ENCODE results near the gene S100B.
"Not testable (repeated sequence)": the region's sequence is repeated elsewhere in the genome, so short reads cannot be mapped to it uniquely, and the experiment has no call there.

S100B gene

GRCh38 chr21:46597031-46597430 lies 7.9 kb downstream of the S100B start:
- Histone ChIP-seq H3K4me3 (ENCODE audit: low read length) (no peak overlapping the region), H3K27me3 (ENCODE audit: control insufficient read depth, insufficient read depth, low read length) (no peaks in the 10 kb centered on the region), H3K4me1 (ENCODE audit: control insufficient read depth, insufficient read depth, low read length) (peaks cover 27% of the 10 kb centered on the region), H3K9me3 (ENCODE audit: control insufficient read depth, low read length) (no peaks in the 10 kb centered on the region), H3K9ac (ENCODE audit: low read length) (no peak overlapping the region), H3K36me3 (ENCODE audit: control insufficient read depth, insufficient read depth, low read length) (no peaks in the 10 kb centered on the region)

GRCh38 chr21:46596201-46596600 lies 8.7 kb downstream of the S100B start:
- Histone ChIP-seq H3K27me3 (ENCODE audit: control insufficient read depth, insufficient read depth, low read length) (no peaks in the 10 kb centered on the region), H3K4me1 (ENCODE audit: control insufficient read depth, insufficient read depth, low read length) (peaks cover 19% of the 10 kb centered on the region), H3K4me3 (ENCODE audit: low read length) (no peak overlapping the region), H3K9me3 (ENCODE audit: control insufficient read depth, low read length) (no peaks in the 10 kb centered on the region), H3K36me3 (ENCODE audit: control insufficient read depth, insufficient read depth, low read length) (no peaks in the 10 kb centered on the region), H3K9ac (ENCODE audit: low read length) (no peak overlapping the region)

- Histone ChIP-seq H3K4me3 (ENCODE audit: low read length) (no peak overlapping the region), H3K36me3 (ENCODE audit: control insufficient read depth, insufficient read depth, low read length) (no peaks in the 10 kb centered on the region), H3K4me1 (ENCODE audit: control insufficient read depth, insufficient read depth, low read length) (peaks cover 8% of the 10 kb centered on the region), H3K27me3 (ENCODE audit: control insufficient read depth, insufficient read depth, low read length) (no peaks in the 10 kb centered on the region), H3K9ac (ENCODE audit: low read length) (no peak overlapping the region), H3K9me3 (ENCODE audit: control insufficient read depth, low read length) (no peaks in the 10 kb centered on the region)
Observed at GRCh38 chr21:46594276-46594675, 10.6 kb downstream of the S100B start.

- Histone ChIP-seq H3K4me1 (ENCODE audit: control insufficient read depth, insufficient read depth, low read length) (no peaks in the 10 kb centered on the region), H3K4me3 (ENCODE audit: low read length) (no peak overlapping the region), H3K36me3 (ENCODE audit: control insufficient read depth, insufficient read depth, low read length) (no peaks in the 10 kb centered on the region), H3K27me3 (ENCODE audit: control insufficient read depth, insufficient read depth, low read length) (no peaks in the 10 kb centered on the region), H3K9ac (ENCODE audit: low read length) (no peak overlapping the region), H3K9me3 (ENCODE audit: control insufficient read depth, low read length) (peaks cover 4% of the 10 kb centered on the region)
Observed at GRCh38 chr21:46585191-46585953, 19.5 kb downstream of the S100B start.

GRCh38 chr21:46581780-46582307 lies 23.0 kb downstream of the S100B start:
- Histone ChIP-seq H3K36me3 (ENCODE audit: control insufficient read depth, insufficient read depth, low read length) (no peaks in the 10 kb centered on the region), H3K27me3 (ENCODE audit: control insufficient read depth, insufficient read depth, low read length) (no peaks in the 10 kb centered on the region), H3K4me1 (ENCODE audit: control insufficient read depth, insufficient read depth, low read length) (no peaks in the 10 kb centered on the region), H3K9ac (ENCODE audit: low read length) (no peak overlapping the region), H3K9me3 (ENCODE audit: control insufficient read depth, low read length) (peaks cover 4% of the 10 kb centered on the region), H3K4me3 (ENCODE audit: low read length) (no peak overlapping the region)

- H3K36me3 ChIP-seq (ENCODE audit: control insufficient read depth, insufficient read depth, low read length); H3K4me3 ChIP-seq (ENCODE audit: low read length); H3K4me1 ChIP-seq (ENCODE audit: control insufficient read depth, insufficient read depth, low read length); H3K9me3 ChIP-seq (ENCODE audit: control insufficient read depth, low read length); H3K9ac ChIP-seq (ENCODE audit: low read length); H3K27me3 ChIP-seq (ENCODE audit: control insufficient read depth, insufficient read depth, low read length): not testable (repeated sequence)
Observed at GRCh38 chr21:46579394-46579793, 25.5 kb downstream of the S100B start.

- H3K36me3 ChIP-seq (ENCODE audit: control insufficient read depth, insufficient read depth, low read length); H3K9me3 ChIP-seq (ENCODE audit: control insufficient read depth, low read length); H3K4me3 ChIP-seq (ENCODE audit: low read length); H3K27me3 ChIP-seq (ENCODE audit: control insufficient read depth, insufficient read depth, low read length); H3K9ac ChIP-seq (ENCODE audit: low read length); H3K4me1 ChIP-seq (ENCODE audit: control insufficient read depth, insufficient read depth, low read length): not testable (repeated sequence)
Observed at GRCh38 chr21:46577786-46578185, 27.1 kb downstream of the S100B start.

- Histone ChIP-seq H3K27me3 (ENCODE audit: control insufficient read depth, insufficient read depth, low read length) (no peaks in the 10 kb centered on the region), H3K4me1 (ENCODE audit: control insufficient read depth, insufficient read depth, low read length) (no peaks in the 10 kb centered on the region), H3K4me3 (ENCODE audit: low read length) (no peak overlapping the region), H3K9ac (ENCODE audit: low read length) (no peak overlapping the region), H3K36me3 (ENCODE audit: control insufficient read depth, insufficient read depth, low read length) (no peaks in the 10 kb centered on the region), H3K9me3 (ENCODE audit: control insufficient read depth, low read length) (no peaks in the 10 kb centered on the region)
Observed at GRCh38 chr21:46572850-46573249, 32.0 kb downstream of the S100B start.

GRCh38 chr21:46570631-46571030 lies 34.3 kb downstream of the S100B start:
- Histone ChIP-seq H3K4me3 (ENCODE audit: low read length) (no peak overlapping the region), H3K4me1 (ENCODE audit: control insufficient read depth, insufficient read depth, low read length) (no peaks in the 10 kb centered on the region), H3K36me3 (ENCODE audit: control insufficient read depth, insufficient read depth, low read length) (no peaks in the 10 kb centered on the region), H3K9ac (ENCODE audit: low read length) (no peak overlapping the region), H3K27me3 (ENCODE audit: control insufficient read depth, insufficient read depth, low read length) (no peaks in the 10 kb centered on the region), H3K9me3 (ENCODE audit: control insufficient read depth, low read length) (no peaks in the 10 kb centered on the region)

- Histone ChIP-seq H3K9ac (ENCODE audit: low read length) (no peak overlapping the region), H3K36me3 (ENCODE audit: control insufficient read depth, insufficient read depth, low read length) (no peaks in the 10 kb centered on the region), H3K4me1 (ENCODE audit: control insufficient read depth, insufficient read depth, low read length) (no peaks in the 10 kb centered on the region)
Observed at GRCh38 chr21:46570119-46570518, 34.8 kb downstream of the S100B start.

GRCh38 chr21:46569081-46569480 lies 35.8 kb downstream of the S100B start:
- Histone ChIP-seq H3K9ac (ENCODE audit: low read length) (no peak overlapping the region), H3K9me3 (ENCODE audit: control insufficient read depth, low read length) (no peaks in the 10 kb centered on the region), H3K27me3 (ENCODE audit: control insufficient read depth, insufficient read depth, low read length) (no peaks in the 10 kb centered on the region), H3K36me3 (ENCODE audit: control insufficient read depth, insufficient read depth, low read length) (no peaks in the 10 kb centered on the region), H3K4me3 (ENCODE audit: low read length) (no peak overlapping the region), H3K4me1 (ENCODE audit: control insufficient read depth, insufficient read depth, low read length) (no peaks in the 10 kb centered on the region)

More at GRCh38 chr21:46570119-46570518, 34.8 kb downstream of the S100B start:
- Histone ChIP-seq H3K4me3 (ENCODE audit: low read length) (no peak overlapping the region), H3K9me3 (ENCODE audit: control insufficient read depth, low read length) (no peaks in the 10 kb centered on the region), H3K27me3 (ENCODE audit: control insufficient read depth, insufficient read depth, low read length) (no peaks in the 10 kb centered on the region)

- Histone ChIP-seq H3K27me3 (ENCODE audit: control insufficient read depth, insufficient read depth, low read length) (no peaks in the 10 kb centered on the region), H3K9me3 (ENCODE audit: control insufficient read depth, low read length) (no peaks in the 10 kb centered on the region), H3K9ac (ENCODE audit: low read length) (no peak overlapping the region), H3K36me3 (ENCODE audit: control insufficient read depth, insufficient read depth, low read length) (no peaks in the 10 kb centered on the region), H3K4me3 (ENCODE audit: low read length) (no peak overlapping the region), H3K4me1 (ENCODE audit: control insufficient read depth, insufficient read depth, low read length) (no peaks in the 10 kb centered on the region)
Observed at GRCh38 chr21:46568562-46568961, 36.3 kb downstream of the S100B start.

Data from mucosa of stomach (tissue), 1 donor.